Astrocyte (in vitro differentiated cells and primary cell): ENCODE measurements around the gene KSR2. TPM values are rescaled to one million over a fixed set of nuclear protein-coding genes. Genes with fewer than 3 reads are reported as not detected.

Experiments used
- DNase-seq: peaks from one replicate; pipeline ENCODE4 v3.0.0-alpha.2; 2010; ENCODE audit warnings: low read depth
- FAIRE-seq: peaks from 2 replicates; lab custom pipeline; 2011; peaks lifted over from hg19 to GRCh38; lab: Jason Lieb, UNC
- H2AFZ ChIP-seq: 2 replicates; pipeline ENCODE4 v1.6.0; 2012; ENCODE audit warnings: low read depth, low read length, inconsistent platforms
- H3K27ac ChIP-seq: 2 replicates; pipeline ENCODE4 v1.5.1; 2011; ENCODE audit warnings: low read depth, low read length, inconsistent platforms
- H3K27me3 ChIP-seq: 2 replicates; pipeline ENCODE4 v1.6.0; 2011; ENCODE audit warnings: low read length, inconsistent platforms; ENCODE audit not compliant: insufficient read depth
- H3K36me3 ChIP-seq: 2 replicates; pipeline ENCODE4 v1.5.1; 2011; ENCODE audit warnings: low read length, inconsistent platforms; ENCODE audit not compliant: insufficient read depth
- H3K4me1 ChIP-seq: 2 replicates; pipeline ENCODE4 v1.5.1; 2011; ENCODE audit warnings: low read length, inconsistent platforms; ENCODE audit not compliant: insufficient read depth
- H3K4me2 ChIP-seq: 2 replicates; pipeline ENCODE4 v1.6.0; 2012; ENCODE audit warnings: low read length, inconsistent platforms
- H3K4me3 ChIP-seq: 2 replicates; pipeline ENCODE4 v1.5.1; 2011; ENCODE audit warnings: low read depth, mild to moderate bottlenecking, low read length, inconsistent platforms; ENCODE audit not compliant: insufficient read depth
- H3K79me2 ChIP-seq: 2 replicates; pipeline ENCODE4 v1.6.0; 2012; ENCODE audit warnings: mild to moderate bottlenecking, low read length, inconsistent platforms; ENCODE audit not compliant: insufficient read depth
- H3K9ac ChIP-seq: 2 replicates; pipeline ENCODE4 v1.6.0; 2012; ENCODE audit warnings: mild to moderate bottlenecking, low read length, inconsistent platforms
- H3K9me3 ChIP-seq: 2 replicates; pipeline ENCODE4 v1.5.1; 2012; ENCODE audit warnings: low read depth, mild to moderate bottlenecking, low read length, inconsistent platforms; ENCODE audit not compliant: insufficient read depth
- H4K20me1 ChIP-seq: 2 replicates; pipeline ENCODE4 v1.6.0; 2012; ENCODE audit warnings: low read length, inconsistent platforms; ENCODE audit not compliant: insufficient read depth
- H3K27ac Mint-ChIP-seq: one replicate; pipeline ENCODE4 v1.8.0; 2021; ENCODE audit warnings: mild to moderate bottlenecking, mixed read lengths; ENCODE audit not compliant: unreplicated experiment
- H3K27me3 Mint-ChIP-seq: one replicate; pipeline ENCODE4 v1.8.0; 2021; ENCODE audit warnings: low read depth, mixed read lengths; ENCODE audit not compliant: unreplicated experiment
- H3K36me3 Mint-ChIP-seq: one replicate; pipeline ENCODE4 v1.8.0; 2021; ENCODE audit warnings: low read depth, mixed read lengths; ENCODE audit not compliant: unreplicated experiment
- H3K4me1 Mint-ChIP-seq: one replicate; pipeline ENCODE4 v1.8.0; 2021; ENCODE audit warnings: low read depth, mixed read lengths; ENCODE audit not compliant: unreplicated experiment
- H3K4me3 Mint-ChIP-seq: one replicate; pipeline ENCODE4 v1.8.0; 2021; ENCODE audit warnings: mild to moderate bottlenecking, moderate library complexity, mixed read lengths; ENCODE audit not compliant: unreplicated experiment
- H3K9me3 Mint-ChIP-seq: one replicate; pipeline ENCODE4 v1.8.0; 2021; ENCODE audit warnings: mild to moderate bottlenecking, mixed read lengths; ENCODE audit not compliant: unreplicated experiment
- CTCF ChIP-seq: IDR thresholded peaks from 2 replicates; pipeline ENCODE4 v1.5.1; 2011; ENCODE audit warnings: low read depth, mild to moderate bottlenecking, inconsistent platforms, low read length, moderate library complexity; ENCODE audit not compliant: insufficient read depth
- EZH2 ChIP-seq: IDR thresholded peaks from 2 replicates; pipeline ENCODE4 v1.6.1; 2012; ENCODE audit warnings: mild to moderate bottlenecking, low read length, inconsistent platforms; ENCODE audit not compliant: insufficient read depth
- total RNA-seq: library from RNA; stranded (reverse); gene quantifications from 2 replicates; pipeline ENCODE4 v1.2.1, GENCODE V29; 2021

KSR2 gene
- total RNA-seq, 1 donor from 2014 or later: 0.98 TPM

GRCh38 chr12:117903110-117903840 lies 65.5 kb downstream of the KSR2 start:
- Mint-ChIP-seq H3K4me1 (no peaks in the 10 kb centered on the region), H3K27me3 (peaks cover 5% of the 10 kb centered on the region), H3K36me3 (no peaks in the 10 kb centered on the region), H3K27ac (no peak overlapping the region), H3K4me3 (no peak overlapping the region), H3K9me3 (peaks cover 2% of the 10 kb centered on the region)
- TF ChIP-seq CTCF (no peak), EZH2 (no peak)
- no peak for DNase-seq
- H3K27me3 ChIP-seq: no peaks in the 10 kb centered on the region
- H3K27ac ChIP-seq: no peak overlapping the region
- no peaks in the 10 kb centered on the region for H3K79me2 ChIP-seq
- H3K9ac ChIP-seq: no peak overlapping the region
- no peak for FAIRE-seq
- H2AFZ ChIP-seq: no peak overlapping the region
- H3K9me3 ChIP-seq: no peaks in the 10 kb centered on the region
- no peaks in the 10 kb centered on the region for H3K4me1 ChIP-seq
- H3K4me3 ChIP-seq: no peak overlapping the region
- no peak overlapping the region for H3K4me2 ChIP-seq
- no peaks in the 10 kb centered on the region for H4K20me1 ChIP-seq
- H3K36me3 ChIP-seq: no peaks in the 10 kb centered on the region

GRCh38 chr12:117901631-117902030 lies 67.2 kb downstream of the KSR2 start:
- no peaks in the 10 kb centered on the region for H3K79me2 ChIP-seq
- no peak overlapping the region for H3K4me2 ChIP-seq
- H3K27ac ChIP-seq: no peak overlapping the region
- H3K4me1 ChIP-seq: no peaks in the 10 kb centered on the region
- TF ChIP-seq CTCF (no peak), EZH2 (no peak)
- Mint-ChIP-seq H3K9me3 (peaks cover 2% of the 10 kb centered on the region), H3K27me3 (peaks cover 2% of the 10 kb centered on the region), H3K4me3 (no peak overlapping the region), H3K27ac (no peak overlapping the region), H3K4me1 (no peaks in the 10 kb centered on the region), H3K36me3 (no peaks in the 10 kb centered on the region)
- H3K4me3 ChIP-seq: no peak overlapping the region
- H3K9me3 ChIP-seq: no peaks in the 10 kb centered on the region
- FAIRE-seq: no peak
- no peak overlapping the region for H2AFZ ChIP-seq
- H3K36me3 ChIP-seq: no peaks in the 10 kb centered on the region
- no peak for DNase-seq
- no peak overlapping the region for H3K9ac ChIP-seq
- H4K20me1 ChIP-seq: no peaks in the 10 kb centered on the region
- no peaks in the 10 kb centered on the region for H3K27me3 ChIP-seq

- H3K4me3 Mint-ChIP-seq: no peak overlapping the region
- H3K9me3 ChIP-seq: no peaks in the 10 kb centered on the region
- H3K36me3 Mint-ChIP-seq: no peaks in the 10 kb centered on the region
- H3K4me1 ChIP-seq: no peaks in the 10 kb centered on the region
- H3K4me2 ChIP-seq: no peak overlapping the region
- H3K4me1 Mint-ChIP-seq: no peaks in the 10 kb centered on the region
- H2AFZ ChIP-seq: no peak overlapping the region
- H3K9me3 Mint-ChIP-seq: peaks cover 2% of the 10 kb centered on the region
- DNase-seq (peak; percentile 51), FAIRE-seq (no peak)
- no peak overlapping the region for H3K27ac Mint-ChIP-seq
- H3K27me3 ChIP-seq: no peaks in the 10 kb centered on the region
- no peaks in the 10 kb centered on the region for H3K36me3 ChIP-seq
- no peak overlapping the region for H3K27ac ChIP-seq
- H3K27me3 Mint-ChIP-seq: peaks cover 2% of the 10 kb centered on the region
- no peaks in the 10 kb centered on the region for H4K20me1 ChIP-seq
- no peak for TF ChIP-seq EZH2
- no peak for TF ChIP-seq CTCF
- no peak overlapping the region for H3K9ac ChIP-seq
- no peak overlapping the region for H3K4me3 ChIP-seq
- H3K79me2 ChIP-seq: no peaks in the 10 kb centered on the region
Observed at GRCh38 chr12:117900561-117900960, 68.2 kb downstream of the KSR2 start.
